Measurements from ENCODE around the gene AFAP1.

The AFAP1 gene

GRCh38 chr4:7939377-7940108 lies at the start of gene AFAP1:
Gene AFAP1, minus strand, starts transcription at chr4:7939861. Its CDS starts 67,783 bp downstream, at chr4:7872078.
- peak; percentile 73 for DNase-seq (ENCODE audit: low read depth)
- no peak for TF ChIP-seq CTCF (IDR thresholded peaks at IDR 0.05; ENCODE audit: insufficient read depth, low read depth, low read length, missing control alignments)
- H3K4me3 ChIP-seq (ENCODE audit: low read depth, low read length), result peak within 1 kb of the TSS; percentile 42

GRCh38 chr4:7988437-7988836 lies 48.8 kb upstream of the AFAP1 start:
- TF ChIP-seq CTCF (IDR thresholded peaks at IDR 0.05; ENCODE audit: insufficient read depth, low read depth, low read length, missing control alignments), result no peak
- no peak overlapping the region for H3K4me3 ChIP-seq (ENCODE audit: low read depth, low read length)

GRCh38 chr4:7987148-7987989 lies 47.7 kb upstream of the AFAP1 start:
- peak; percentile 80 for TF ChIP-seq CTCF (IDR thresholded peaks at IDR 0.05; ENCODE audit: insufficient read depth, low read depth, low read length, missing control alignments)
- H3K4me3 ChIP-seq (ENCODE audit: low read depth, low read length), result no peak overlapping the region
- DNase-seq (ENCODE audit: low read depth), result peak; percentile 82

More at GRCh38 chr4:7988437-7988836, 48.8 kb upstream of the AFAP1 start:
- no peak for DNase-seq (ENCODE audit: low read depth)

GRCh38 chr4:7985891-7986441 lies 46.3 kb upstream of the AFAP1 start:
- H3K4me3 ChIP-seq (ENCODE audit: low read depth, low read length), result no peak overlapping the region
- no peak for DNase-seq (ENCODE audit: low read depth)

GRCh38 chr4:7985072-7985471 lies 45.4 kb upstream of the AFAP1 start:
- TF ChIP-seq CTCF (IDR thresholded peaks at IDR 0.05; ENCODE audit: insufficient read depth, low read depth, low read length, missing control alignments), result no peak
- no peak overlapping the region for H3K4me3 ChIP-seq (ENCODE audit: low read depth, low read length)
- no peak for DNase-seq (ENCODE audit: low read depth)

More at GRCh38 chr4:7985891-7986441, 46.3 kb upstream of the AFAP1 start:
- TF ChIP-seq CTCF (IDR thresholded peaks at IDR 0.05; ENCODE audit: insufficient read depth, low read depth, low read length, missing control alignments), result no peak

GRCh38 chr4:7984286-7984925 lies 44.7 kb upstream of the AFAP1 start:
- TF ChIP-seq CTCF (IDR thresholded peaks at IDR 0.05; ENCODE audit: insufficient read depth, low read depth, low read length, missing control alignments), result no peak
- DNase-seq (ENCODE audit: low read depth), result no peak
- H3K4me3 ChIP-seq (ENCODE audit: low read depth, low read length), result no peak overlapping the region
